Endometrial microvascular endothelial cells (primary cell): Measurements from ENCODE around the gene PPP3CB. TPM values are rescaled to one million over a fixed set of nuclear protein-coding genes. Genes with fewer than 3 reads are reported as not detected.

Source experiments
- in situ Hi-C: cut with HindIII; loops from 2 replicates; pipeline ENCODE4 v1.10.0; 2017; ENCODE audit warnings: low sequenced_read_pairs, low pct_unique_long_range_greater_than_20kb; ENCODE audit errors: inconsistent ontology term
- total RNA-seq: library from RNA; depleted of rRNA; stranded (reverse); fragments of >200 nt; gene quantifications from one replicate; pipeline ENCODE4 v1.2.3, GENCODE V29; 2015; ENCODE audit errors: inconsistent ontology term

The PPP3CB gene
- total RNA-seq, result 18.8 TPM

GRCh38 chr10:73495884-73496674 lies at the start of gene PPP3CB:
Gene PPP3CB (minus strand): TSS chr10:73496024. CDS start chr10:73495889, 135 bp downstream.
- in situ Hi-C loops, result no loop called here

GRCh38 chr10:73545357-73545756 lies 49.5 kb upstream of the PPP3CB start:
- in situ Hi-C loops, result no loop called here

GRCh38 chr10:73537709-73538108 lies 41.9 kb upstream of the PPP3CB start:
- in situ Hi-C loops, result no loop called here

GRCh38 chr10:73537288-73537687 lies 41.5 kb upstream of the PPP3CB start:
- in situ Hi-C loops, result no loop called here

GRCh38 chr10:73534857-73535256 lies 39.0 kb upstream of the PPP3CB start:
- in situ Hi-C loops, result no loop called here

- in situ Hi-C loops, result no loop called here
Measured at GRCh38 chr10:73529089-73529832, 33.4 kb upstream of the PPP3CB start.

- in situ Hi-C loops, result no loop called here
Measured at GRCh38 chr10:73522263-73522662, 26.4 kb upstream of the PPP3CB start.

- in situ Hi-C loops, result no loop called here
Measured at GRCh38 chr10:73519336-73519735, 23.5 kb upstream of the PPP3CB start.

- in situ Hi-C loops, result no loop called here
Measured at GRCh38 chr10:73517166-73517888, 21.5 kb upstream of the PPP3CB start.

GRCh38 chr10:73512207-73512743 lies 16.5 kb upstream of the PPP3CB start:
- in situ Hi-C loops, result no loop called here

- in situ Hi-C loops, result no loop called here
Measured at GRCh38 chr10:73509695-73510094, 13.9 kb upstream of the PPP3CB start.

- in situ Hi-C loops, result no loop called here
Measured at GRCh38 chr10:73506491-73506890, 10.7 kb upstream of the PPP3CB start.

GRCh38 chr10:73506074-73506473 lies 10.2 kb upstream of the PPP3CB start:
- in situ Hi-C loops, result no loop called here

- in situ Hi-C loops, result no loop called here
Measured at GRCh38 chr10:73503037-73503436, 7.2 kb upstream of the PPP3CB start.

- in situ Hi-C loops, result no loop called here
Measured at GRCh38 chr10:73501651-73502050, 5.8 kb upstream of the PPP3CB start.

- in situ Hi-C loops, result no loop called here
Measured at GRCh38 chr10:73497623-73498022, 1.8 kb upstream of the PPP3CB start.

GRCh38 chr10:73495226-73495883 lies 469 bp downstream of the PPP3CB start:
- in situ Hi-C loops, result no loop called here

GRCh38 chr10:73494877-73495225 lies 973 bp downstream of the PPP3CB start:
- in situ Hi-C loops, result no loop called here

- in situ Hi-C loops, result no loop called here
Measured at GRCh38 chr10:73494213-73494612, 1.6 kb downstream of the PPP3CB start.
